Muscle layer of duodenum (tissue), 2 donors: ENCODE data around the gene RINL.

ENCODE experiments used
- H3K27ac ChIP-seq: one replicate; pipeline ENCODE4 v1.7.0; 2013; ENCODE audit warnings: mild to moderate bottlenecking, low read length
- H3K27me3 ChIP-seq: one replicate; pipeline ENCODE4 v1.7.0; 2013; ENCODE audit warnings: low read depth, mild to moderate bottlenecking, control low read depth, low read length
- H3K36me3 ChIP-seq, 2 donors: one replicate each; pipeline ENCODE4 v1.7.0; 2013; ENCODE audit warnings: low read length in 2 of 2, control low read depth in 1 of 2, mild to moderate bottlenecking in 1 of 2; ENCODE audit not compliant: insufficient read depth in 2 of 2, control insufficient read depth in 1 of 2
- H3K4me1 ChIP-seq, 2 donors: one replicate each; pipeline ENCODE4 v1.7.0; 2013; ENCODE audit warnings: low read length in 2 of 2, mild to moderate bottlenecking in 2 of 2, control low read depth in 1 of 2, moderate library complexity in 1 of 2; ENCODE audit not compliant: insufficient read depth in 2 of 2, control insufficient read depth in 1 of 2
- H3K4me3 ChIP-seq, 2 donors: one replicate each; pipeline ENCODE4 v1.7.0; 2013; ENCODE audit warnings: low read length in 2 of 2, low read depth in 1 of 2, mild to moderate bottlenecking in 1 of 2
- H3K9me3 ChIP-seq, 2 donors: one replicate each; pipeline ENCODE4 v1.7.0; 2013; ENCODE audit warnings: low read length in 2 of 2, control low read depth in 1 of 2, mild to moderate bottlenecking in 1 of 2; ENCODE audit not compliant: control insufficient read depth in 1 of 2
- donor health status: healthy.

Gene RINL, protein sequence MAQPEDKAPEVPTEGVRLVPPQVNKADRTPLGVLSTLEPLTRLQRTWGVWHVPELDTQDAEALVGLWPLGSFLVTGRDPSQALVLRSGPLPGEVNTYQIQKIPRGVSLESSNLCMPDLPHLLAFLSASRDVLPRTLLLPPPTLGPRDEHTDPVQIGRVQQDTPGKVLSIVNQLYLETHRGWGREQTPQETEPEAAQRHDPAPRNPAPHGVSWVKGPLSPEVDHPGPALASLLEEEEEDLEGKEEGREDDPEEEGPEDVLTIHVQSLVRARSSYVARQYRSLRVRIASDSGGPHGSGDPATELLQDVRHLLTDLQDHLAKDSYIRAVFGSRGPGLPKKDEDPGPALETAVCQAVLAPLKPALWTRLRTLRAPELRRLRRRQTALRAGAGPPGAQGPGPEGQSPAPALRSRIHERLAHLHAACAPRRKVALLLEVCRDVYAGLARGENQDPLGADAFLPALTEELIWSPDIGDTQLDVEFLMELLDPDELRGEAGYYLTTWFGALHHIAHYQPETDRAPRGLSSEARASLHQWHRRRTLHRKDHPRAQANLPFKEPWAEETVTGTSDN

GRCh38 chr19:38877781-38878574 lies at the start of gene RINL:
Gene RINL (minus strand): TSS chr19:38878275. CDS start chr19:38876742, 1,533 bp downstream.
- no peak within 1 kb of the TSS for H3K4me3 ChIP-seq
- peak within 1 kb of the TSS; percentile 80 for H3K27ac ChIP-seq
- peaks cover 0 to 33% of the 10 kb centered on the region in 2 donors for H3K36me3 ChIP-seq
- H3K4me1 ChIP-seq: no peaks in the 10 kb centered on the region
- H3K9me3 ChIP-seq: no peaks in the 10 kb centered on the region
- no peaks in the 10 kb centered on the region for H3K27me3 ChIP-seq

- H3K27ac ChIP-seq: no peak overlapping the region
- H3K36me3 ChIP-seq: peaks cover 13 to 28% of the 10 kb centered on the region in 2 donors
- H3K4me3 ChIP-seq: no peak overlapping the region
- no peaks in the 10 kb centered on the region for H3K27me3 ChIP-seq
- no peaks in the 10 kb centered on the region for H3K9me3 ChIP-seq
- H3K4me1 ChIP-seq: peaks cover 0 to 2% of the 10 kb centered on the region in 2 donors
These were observed 46.3 kb upstream of the RINL start for GRCh38 chr19:38924388-38924787.

- Histone ChIP-seq H3K36me3 (peaks cover 13 to 28% of the 10 kb centered on the region in 2 donors), H3K27me3 (no peaks in the 10 kb centered on the region), H3K9me3 (no peaks in the 10 kb centered on the region), H3K27ac (no peak overlapping the region), H3K4me1 (no peaks in the 10 kb centered on the region), H3K4me3 (no peak overlapping the region)
These were observed 44.4 kb upstream of the RINL start for GRCh38 chr19:38922482-38922881.

- Histone ChIP-seq H3K4me1 (no peaks in the 10 kb centered on the region), H3K27ac (no peak overlapping the region), H3K27me3 (no peaks in the 10 kb centered on the region), H3K36me3 (peaks cover 13 to 28% of the 10 kb centered on the region in 2 donors), H3K4me3 (no peak overlapping the region), H3K9me3 (no peaks in the 10 kb centered on the region)
These were observed 43.6 kb upstream of the RINL start for GRCh38 chr19:38921420-38922274.

- Histone ChIP-seq H3K9me3 (no peaks in the 10 kb centered on the region), H3K4me1 (no peaks in the 10 kb centered on the region), H3K27ac (no peak overlapping the region), H3K4me3 (no peak overlapping the region), H3K36me3 (peaks cover 13 to 28% of the 10 kb centered on the region in 2 donors), H3K27me3 (no peaks in the 10 kb centered on the region)
These were observed 42.7 kb upstream of the RINL start for GRCh38 chr19:38920602-38921419.

DNA sequence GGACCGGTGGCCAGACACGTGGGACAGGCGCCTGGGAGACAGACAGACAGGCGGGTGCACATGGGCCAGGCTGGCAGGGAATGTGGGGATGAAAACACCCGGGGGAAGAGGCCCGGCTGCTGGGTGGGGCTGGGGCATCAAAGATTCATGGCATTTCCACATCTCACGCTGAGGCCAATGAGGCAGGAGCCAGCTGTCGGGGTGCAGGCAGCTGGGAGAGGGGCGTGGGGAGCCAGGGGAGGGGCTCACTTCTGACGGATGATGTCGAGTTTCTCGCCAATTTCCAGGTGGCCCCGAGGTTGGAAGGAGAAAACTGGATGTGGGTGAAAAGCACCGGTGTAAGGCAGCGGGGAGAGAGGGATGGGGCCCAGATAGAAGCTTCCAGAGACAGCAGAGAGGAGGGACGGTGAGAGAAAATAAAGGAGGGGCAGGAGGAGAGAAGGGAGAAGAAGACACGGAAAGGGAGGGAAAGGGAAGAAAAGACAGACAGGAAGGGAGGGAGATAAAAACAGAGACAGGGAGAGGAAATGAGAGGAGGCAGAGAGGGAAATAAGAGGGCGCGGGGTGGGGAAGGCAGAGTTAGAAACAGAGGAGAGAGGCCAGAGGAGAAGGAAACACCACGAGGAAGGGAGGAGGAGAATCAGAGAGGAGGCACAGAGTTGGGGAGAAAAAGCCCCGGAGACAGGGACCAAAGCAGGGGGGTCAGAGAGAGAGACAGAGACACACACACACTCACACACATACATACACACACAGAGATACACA lies 41.9 kb upstream of the RINL start:
- Histone ChIP-seq H3K27ac (no peak overlapping the region), H3K27me3 (no peaks in the 10 kb centered on the region), H3K4me1 (no peaks in the 10 kb centered on the region), H3K36me3 (peaks cover 13 to 22% of the 10 kb centered on the region in 2 donors), H3K9me3 (no peaks in the 10 kb centered on the region), H3K4me3 (no peak overlapping the region)

GRCh38 chr19:38918526-38918925 lies 40.5 kb upstream of the RINL start:
- Histone ChIP-seq H3K4me1 (no peaks in the 10 kb centered on the region), H3K4me3 (no peak overlapping the region), H3K36me3 (peaks cover 5 to 11% of the 10 kb centered on the region in 2 donors), H3K27me3 (no peaks in the 10 kb centered on the region), H3K27ac (no peak overlapping the region), H3K9me3 (no peaks in the 10 kb centered on the region)

- Histone ChIP-seq H3K27ac (no peak overlapping the region), H3K9me3 (no peaks in the 10 kb centered on the region), H3K27me3 (no peaks in the 10 kb centered on the region), H3K4me1 (no peaks in the 10 kb centered on the region), H3K36me3 (peaks cover 5 to 11% of the 10 kb centered on the region in 2 donors), H3K4me3 (no peak overlapping the region)
These were observed 39.9 kb upstream of the RINL start for GRCh38 chr19:38917921-38918491.

DNA sequence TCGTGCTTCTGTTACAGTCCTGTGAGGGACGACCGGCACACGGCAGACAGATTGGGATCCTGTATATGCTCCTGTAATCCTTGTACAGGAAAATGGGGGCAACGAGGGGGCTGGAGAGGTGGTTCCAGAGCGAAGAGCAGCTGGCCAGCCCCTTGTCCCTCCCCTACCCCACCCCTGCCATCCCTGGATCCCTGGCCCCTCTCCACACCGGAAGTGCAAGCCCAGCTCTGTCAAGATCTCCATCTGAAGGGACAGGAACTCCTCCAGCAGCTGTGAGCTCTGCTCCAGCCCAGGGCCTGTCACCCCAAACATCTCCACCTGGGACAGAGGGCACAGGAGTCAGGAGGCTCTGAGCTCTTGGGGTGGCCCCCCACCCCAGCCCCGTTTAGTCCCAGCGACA lies 39.4 kb upstream of the RINL start:
- no peaks in the 10 kb centered on the region for H3K27me3 ChIP-seq
- no peaks in the 10 kb centered on the region for H3K9me3 ChIP-seq
- no peak overlapping the region for H3K4me3 ChIP-seq
- H3K4me1 ChIP-seq: no peaks in the 10 kb centered on the region
- no peak overlapping the region for H3K27ac ChIP-seq
- peaks cover 5 to 9% of the 10 kb centered on the region in 2 donors for H3K36me3 ChIP-seq
